AG09309 (cell line): Measurements from ENCODE around the gene CNIH4.

ENCODE experiments used
- DNase-seq: peaks from one replicate; pipeline ENCODE4 v3.0.0-alpha.2; 2010; ENCODE audit warnings: low read depth
- H3K4me3 ChIP-seq: 2 replicates; pipeline ENCODE4 v1.5.1; 2011; ENCODE audit warnings: mild to moderate bottlenecking, low read depth, low read length, moderate library complexity; ENCODE audit not compliant: control insufficient read depth
- TF ChIP-seq, protein P1 (sequence below): IDR thresholded peaks from 2 replicates; pipeline ENCODE4 v1.5.1; 2011; ENCODE audit warnings: mild to moderate bottlenecking, low read depth, low read length, inconsistent platforms; ENCODE audit not compliant: insufficient read depth, control insufficient read depth; ENCODE audit errors: missing control alignments

The CNIH4 gene

DNA sequence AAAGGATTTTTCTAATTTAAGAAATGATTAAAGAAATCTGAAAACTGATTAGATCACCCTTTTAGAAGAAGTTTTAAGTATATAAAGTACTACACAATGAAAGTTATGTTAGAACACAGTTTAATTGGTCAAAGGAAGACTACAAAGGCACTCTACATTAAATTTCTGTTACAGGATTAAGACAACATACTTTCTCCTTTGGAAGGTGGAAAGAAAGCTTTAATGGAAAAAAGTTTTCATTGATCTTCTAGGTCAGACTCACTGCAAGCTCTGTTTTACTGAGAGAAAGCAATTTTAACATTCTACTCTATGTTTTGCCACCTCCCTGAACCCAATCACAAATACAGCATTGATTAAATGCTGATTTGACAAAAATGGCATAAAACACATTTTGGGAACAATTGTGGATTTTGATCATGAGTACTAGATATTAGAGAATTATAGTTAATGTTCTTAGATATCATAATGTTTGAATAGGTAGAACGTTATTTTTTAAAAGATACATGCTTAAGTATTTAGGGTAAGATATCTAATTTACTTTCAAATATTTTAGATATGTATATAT is 45.9 kb downstream of the CNIH4 start:
- no peak for DNase-seq
- no peak overlapping the region for H3K4me3 ChIP-seq
- TF ChIP-seq, protein P1, sequence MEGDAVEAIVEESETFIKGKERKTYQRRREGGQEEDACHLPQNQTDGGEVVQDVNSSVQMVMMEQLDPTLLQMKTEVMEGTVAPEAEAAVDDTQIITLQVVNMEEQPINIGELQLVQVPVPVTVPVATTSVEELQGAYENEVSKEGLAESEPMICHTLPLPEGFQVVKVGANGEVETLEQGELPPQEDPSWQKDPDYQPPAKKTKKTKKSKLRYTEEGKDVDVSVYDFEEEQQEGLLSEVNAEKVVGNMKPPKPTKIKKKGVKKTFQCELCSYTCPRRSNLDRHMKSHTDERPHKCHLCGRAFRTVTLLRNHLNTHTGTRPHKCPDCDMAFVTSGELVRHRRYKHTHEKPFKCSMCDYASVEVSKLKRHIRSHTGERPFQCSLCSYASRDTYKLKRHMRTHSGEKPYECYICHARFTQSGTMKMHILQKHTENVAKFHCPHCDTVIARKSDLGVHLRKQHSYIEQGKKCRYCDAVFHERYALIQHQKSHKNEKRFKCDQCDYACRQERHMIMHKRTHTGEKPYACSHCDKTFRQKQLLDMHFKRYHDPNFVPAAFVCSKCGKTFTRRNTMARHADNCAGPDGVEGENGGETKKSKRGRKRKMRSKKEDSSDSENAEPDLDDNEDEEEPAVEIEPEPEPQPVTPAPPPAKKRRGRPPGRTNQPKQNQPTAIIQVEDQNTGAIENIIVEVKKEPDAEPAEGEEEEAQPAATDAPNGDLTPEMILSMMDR: no peak

GRCh38 chr1:224404916-224405603 is 48.4 kb downstream of the CNIH4 start:
- TF ChIP-seq, protein P1: no peak
- DNase-seq: no peak
- no peak overlapping the region for H3K4me3 ChIP-seq

GRCh38 chr1:224405604-224405970 is 48.9 kb downstream of the CNIH4 start:
- DNase-seq: no peak
- H3K4me3 ChIP-seq: no peak overlapping the region
- TF ChIP-seq, protein P1: no peak

DNA sequence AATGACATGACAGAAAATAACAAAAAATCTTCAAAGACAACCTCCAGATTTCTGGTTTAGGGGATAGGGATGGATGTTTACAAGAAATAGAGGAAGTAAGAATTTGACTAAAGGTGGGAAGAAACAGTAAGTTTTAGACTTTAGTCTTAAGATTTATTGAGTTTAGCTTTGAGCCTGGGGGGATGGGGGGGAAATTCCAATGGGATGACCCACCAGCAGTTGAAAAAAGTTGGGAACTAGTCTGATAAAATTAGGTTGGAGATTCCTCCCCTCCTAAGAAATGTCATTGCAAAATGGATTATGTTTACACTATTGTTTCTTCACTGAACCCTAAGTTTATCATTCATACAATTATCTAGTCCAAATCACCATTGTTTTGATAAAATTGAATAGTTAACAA is 49.5 kb downstream of the CNIH4 start:
- TF ChIP-seq, protein P1: no peak
- no peak for DNase-seq
- no peak overlapping the region for H3K4me3 ChIP-seq

DNA sequence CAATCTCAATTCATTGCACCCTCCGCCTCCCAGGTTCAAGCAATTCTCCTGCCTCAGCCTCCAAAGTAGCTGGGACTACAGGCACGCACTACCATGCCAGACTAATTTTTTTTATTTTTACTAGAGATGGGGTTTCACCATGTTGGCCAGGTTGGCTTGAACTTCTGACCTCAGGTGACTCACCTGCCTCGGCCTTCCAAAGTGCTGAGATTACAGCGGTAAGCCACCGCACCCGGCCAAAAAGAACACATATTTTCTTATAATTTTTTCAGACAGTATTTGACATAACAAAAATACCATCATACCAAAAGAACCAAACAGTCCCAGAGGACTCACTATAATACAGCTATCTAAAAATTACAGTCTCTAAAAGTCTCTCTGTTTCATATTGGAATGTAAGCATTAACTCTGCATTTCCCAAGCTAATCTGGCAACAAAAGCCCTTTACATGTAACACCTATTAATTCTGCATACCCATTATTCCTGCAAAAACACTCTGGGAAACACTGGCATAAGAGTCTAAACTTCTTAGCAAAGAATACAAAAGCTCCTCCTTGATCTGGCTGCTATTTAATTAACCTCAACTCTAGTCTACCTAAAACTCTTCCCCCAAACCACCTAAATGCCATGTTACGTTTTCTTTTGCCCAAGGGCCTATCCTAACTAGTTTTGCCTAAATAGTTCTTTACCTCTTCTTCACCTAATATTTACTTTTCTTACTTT is 51.1 kb downstream of the CNIH4 start:
- H3K4me3 ChIP-seq: no peak overlapping the region
- DNase-seq: no peak
- TF ChIP-seq, protein P1: no peak

- TF ChIP-seq, protein P1: no peak
- no peak overlapping the region for H3K4me3 ChIP-seq
Observed at GRCh38 chr1:224408294-224408590, 51.6 kb downstream of the CNIH4 start.

More at GRCh38 chr1:224408294-224408590, 51.6 kb downstream of the CNIH4 start:
- DNase-seq: no peak
